ENCODE measurements around the gene MLLT6. TPM values are rescaled to one million over a fixed set of nuclear protein-coding genes. Genes with fewer than 3 reads are reported as not detected.

Gene MLLT6
- total RNA-seq, 2 experiments from 2014 or later, result 333 to 343 TPM

DNA sequence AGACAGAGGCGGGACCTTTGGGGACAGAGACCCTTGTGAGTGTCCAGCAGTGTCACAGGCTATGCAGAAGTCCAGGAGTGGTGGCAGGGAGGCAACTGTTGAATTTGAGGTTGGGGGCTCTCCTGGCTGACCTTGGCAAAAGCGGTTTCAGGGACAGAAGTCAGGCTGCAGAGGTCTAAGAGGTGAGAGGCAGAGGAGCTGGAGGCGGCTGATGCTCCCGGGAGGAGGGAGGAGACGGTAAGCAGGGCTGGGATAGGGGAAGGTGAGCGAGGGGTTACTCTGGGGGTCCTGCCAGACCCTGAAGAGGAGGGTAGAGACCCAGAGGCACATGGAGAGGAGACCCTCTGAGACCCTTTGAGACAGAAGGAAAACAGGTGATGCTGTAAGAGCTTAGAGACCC lies 35.6 kb upstream of the MLLT6 start:
- POLR2A ChIA-PET, result interaction anchor here (1.7 kb wide), 1 partner anchor 112 kb away, joined by 3 read pairs; no protein-coding TSS in a partner anchor
- H3K36me3 Mint-ChIP-seq, result peaks cover 2% of the 10 kb centered on the region
- DNase-seq, result no peak
- no peak overlapping the region for H3K27ac Mint-ChIP-seq
- H3K9me3 Mint-ChIP-seq, result no peaks in the 10 kb centered on the region
- no peak overlapping the region for H3K4me3 Mint-ChIP-seq
- H3K4me1 Mint-ChIP-seq, result peaks cover 13% of the 10 kb centered on the region
- no peak for ATAC-seq (ENCODE audit: low read depth)
- H3K27me3 Mint-ChIP-seq, result peaks cover 50% of the 10 kb centered on the region

DNA sequence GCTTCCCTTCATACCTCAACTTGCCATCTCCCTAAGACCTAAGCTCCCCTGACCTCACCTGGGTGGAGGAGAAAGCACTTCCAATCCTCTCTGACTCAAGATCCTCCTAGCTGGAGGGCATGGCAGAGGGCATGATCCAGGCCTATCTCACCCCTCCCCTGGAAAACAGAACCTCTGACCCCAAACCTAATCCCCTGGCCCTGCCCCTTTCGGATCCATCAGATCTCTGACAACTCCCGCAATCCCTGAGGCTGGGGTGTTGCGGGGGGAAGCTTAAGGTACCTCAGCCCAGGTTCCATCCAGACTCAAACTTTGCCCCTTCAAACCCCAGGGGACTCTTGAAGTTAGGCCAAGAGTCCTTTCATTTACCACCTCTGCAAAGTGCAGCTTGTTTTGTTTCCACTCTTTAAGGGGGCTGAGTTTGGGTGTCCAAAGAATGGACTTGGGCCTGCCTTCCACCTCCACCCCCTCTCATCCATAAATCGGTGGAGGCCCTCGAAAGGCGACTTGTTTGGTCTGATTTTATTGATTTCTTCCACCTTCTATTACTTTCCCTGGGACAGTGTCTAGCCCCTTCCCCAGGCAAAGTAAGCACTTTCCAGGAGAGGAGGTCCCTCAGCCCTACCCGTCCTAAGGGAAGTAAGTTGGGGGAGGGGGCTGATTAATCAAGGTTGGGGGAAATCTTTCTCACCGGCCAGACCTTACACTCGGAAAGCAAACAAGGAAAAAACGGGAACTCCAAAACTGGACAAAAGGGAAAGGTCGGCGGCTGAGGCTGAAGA lies 32.9 kb upstream of the MLLT6 start:
- H3K27ac Mint-ChIP-seq, result no peak overlapping the region
- peak overlapping the region; percentile 31 for H3K4me3 Mint-ChIP-seq
- peaks cover 29% of the 10 kb centered on the region for H3K4me1 Mint-ChIP-seq
- no peak for DNase-seq
- H3K27me3 Mint-ChIP-seq, result peaks cover 48% of the 10 kb centered on the region
- ATAC-seq (ENCODE audit: low read depth), result no peak
- H3K9me3 Mint-ChIP-seq, result no peaks in the 10 kb centered on the region
- POLR2A ChIA-PET, result no interaction called here
- H3K36me3 Mint-ChIP-seq, result peaks cover 2% of the 10 kb centered on the region

DNA sequence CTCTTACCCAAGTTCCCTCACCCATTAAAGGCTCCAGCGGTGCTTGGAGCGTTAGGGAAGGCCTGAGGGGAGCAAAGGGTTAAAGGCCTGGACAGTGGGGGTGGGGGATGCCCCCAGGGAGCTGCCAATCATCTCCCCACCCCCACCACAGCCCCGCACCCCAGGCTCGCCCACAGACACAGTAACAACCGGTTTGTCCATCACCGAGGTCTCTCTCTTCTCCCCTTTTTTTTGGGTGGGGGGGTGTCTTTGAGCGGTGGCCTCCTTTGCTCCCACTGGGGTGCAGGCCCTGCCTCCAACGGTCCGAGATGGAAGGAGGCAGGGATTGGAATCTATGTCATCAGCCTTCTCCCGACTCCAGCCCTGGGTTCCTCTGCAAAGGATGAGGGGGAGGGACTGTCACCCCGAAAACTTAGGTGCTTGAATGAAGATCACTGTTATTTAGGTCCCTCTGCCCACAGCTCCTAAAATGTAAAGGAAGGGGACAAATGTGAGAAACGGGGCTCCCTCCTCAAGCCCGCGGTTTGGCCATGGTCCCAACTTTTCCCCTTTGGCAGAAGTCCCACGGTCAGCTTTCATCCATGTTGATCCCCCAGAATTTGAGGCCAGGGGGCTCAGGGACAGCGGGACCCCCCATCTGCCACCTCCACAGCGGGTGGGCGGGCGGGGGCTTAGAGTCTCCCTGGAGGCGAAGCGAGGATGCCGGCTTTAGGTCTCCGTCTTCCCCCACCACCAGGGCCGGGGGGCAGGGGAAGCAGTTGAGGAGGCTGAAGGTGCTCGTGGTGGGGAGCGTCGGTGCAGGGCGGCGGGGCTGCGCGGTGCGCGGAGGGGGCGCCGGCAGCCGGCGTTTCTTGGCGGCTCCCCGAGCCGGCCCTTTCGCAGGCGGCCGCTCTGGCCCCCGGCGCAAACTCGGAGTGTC lies 32.0 kb upstream of the MLLT6 start:
- DNase-seq, result no peak
- POLR2A ChIA-PET, result interaction anchor here (1.0 kb wide), 1 partner anchor 55 kb away, joined by 3 read pairs; no protein-coding TSS in a partner anchor
- no peak overlapping the region for H3K27ac Mint-ChIP-seq
- H3K4me1 Mint-ChIP-seq, result peaks cover 31% of the 10 kb centered on the region
- ATAC-seq (ENCODE audit: low read depth), result no peak
- H3K4me3 Mint-ChIP-seq, result peak overlapping the region; percentile 61
- H3K27me3 Mint-ChIP-seq, result peaks cover 43% of the 10 kb centered on the region
- peaks cover 2% of the 10 kb centered on the region for H3K36me3 Mint-ChIP-seq
- H3K9me3 Mint-ChIP-seq, result no peaks in the 10 kb centered on the region

DNA sequence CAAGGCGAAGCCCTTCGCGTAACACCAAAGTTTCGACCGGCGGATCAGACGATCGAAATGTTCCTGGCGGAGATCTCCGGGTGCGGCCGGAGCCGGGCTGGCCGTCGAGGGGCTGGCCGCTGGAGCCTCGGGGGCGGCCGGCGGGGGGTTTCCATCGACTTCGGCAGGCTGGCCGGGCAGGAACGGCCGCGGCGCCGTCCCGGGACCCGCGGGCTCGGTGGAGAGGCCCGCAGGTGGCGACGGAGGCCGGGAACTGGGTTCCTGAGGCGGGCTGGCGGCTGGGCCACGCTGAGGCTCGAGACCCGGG lies 31.4 kb upstream of the MLLT6 start:
- DNase-seq, result no peak
- no peaks in the 10 kb centered on the region for H3K9me3 Mint-ChIP-seq
- no peak overlapping the region for H3K27ac Mint-ChIP-seq
- peaks cover 31% of the 10 kb centered on the region for H3K4me1 Mint-ChIP-seq
- H3K36me3 Mint-ChIP-seq, result peaks cover 2% of the 10 kb centered on the region
- H3K27me3 Mint-ChIP-seq, result peaks cover 37% of the 10 kb centered on the region
- H3K4me3 Mint-ChIP-seq, result no peak overlapping the region
- POLR2A ChIA-PET, result interaction anchor here (1.0 kb wide), 1 partner anchor 55 kb away, joined by 3 read pairs; no protein-coding TSS in a partner anchor
- ATAC-seq (ENCODE audit: low read depth), result no peak

DNA sequence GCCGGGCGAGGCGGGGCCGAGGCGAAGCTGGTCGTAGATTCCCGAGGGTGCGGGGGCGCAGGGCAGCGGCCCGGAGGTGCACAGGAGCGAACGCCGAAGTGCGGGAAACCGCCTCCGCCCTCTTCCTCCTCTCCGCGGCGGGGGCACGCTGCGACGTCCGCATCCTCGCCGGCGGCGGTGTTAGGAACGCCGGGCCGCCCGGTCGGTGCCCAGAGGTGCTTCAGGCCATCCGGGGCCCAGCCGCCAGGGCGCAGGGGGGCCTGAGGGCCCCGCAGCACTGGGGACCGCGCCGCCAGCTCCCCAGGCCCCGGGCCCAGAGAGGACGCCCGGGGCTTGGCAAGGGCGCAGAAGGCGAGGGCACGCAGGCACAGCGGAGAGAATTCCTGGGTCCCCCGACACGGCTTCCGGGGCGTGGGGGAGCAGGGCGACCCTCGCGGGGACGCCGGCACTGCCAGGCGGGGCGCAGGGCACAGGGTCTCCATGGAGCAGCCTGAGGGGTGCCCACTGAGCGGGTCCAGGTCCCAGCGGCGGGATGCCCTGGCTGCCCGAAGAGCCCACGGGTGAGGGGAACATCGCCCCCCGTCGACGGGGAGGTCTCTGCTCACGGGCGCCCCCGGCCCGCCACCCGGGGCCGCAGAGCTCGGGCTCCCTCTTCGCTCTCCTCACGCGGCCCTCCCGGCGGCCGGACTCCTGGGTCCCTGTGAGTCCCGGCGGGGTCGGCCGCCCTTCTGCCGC lies 30.9 kb upstream of the MLLT6 start:
- DNase-seq, result peak; percentile 71
- H3K4me1 Mint-ChIP-seq, result peaks cover 31% of the 10 kb centered on the region
- peak; percentile 21 for ATAC-seq (ENCODE audit: low read depth)

DNA sequence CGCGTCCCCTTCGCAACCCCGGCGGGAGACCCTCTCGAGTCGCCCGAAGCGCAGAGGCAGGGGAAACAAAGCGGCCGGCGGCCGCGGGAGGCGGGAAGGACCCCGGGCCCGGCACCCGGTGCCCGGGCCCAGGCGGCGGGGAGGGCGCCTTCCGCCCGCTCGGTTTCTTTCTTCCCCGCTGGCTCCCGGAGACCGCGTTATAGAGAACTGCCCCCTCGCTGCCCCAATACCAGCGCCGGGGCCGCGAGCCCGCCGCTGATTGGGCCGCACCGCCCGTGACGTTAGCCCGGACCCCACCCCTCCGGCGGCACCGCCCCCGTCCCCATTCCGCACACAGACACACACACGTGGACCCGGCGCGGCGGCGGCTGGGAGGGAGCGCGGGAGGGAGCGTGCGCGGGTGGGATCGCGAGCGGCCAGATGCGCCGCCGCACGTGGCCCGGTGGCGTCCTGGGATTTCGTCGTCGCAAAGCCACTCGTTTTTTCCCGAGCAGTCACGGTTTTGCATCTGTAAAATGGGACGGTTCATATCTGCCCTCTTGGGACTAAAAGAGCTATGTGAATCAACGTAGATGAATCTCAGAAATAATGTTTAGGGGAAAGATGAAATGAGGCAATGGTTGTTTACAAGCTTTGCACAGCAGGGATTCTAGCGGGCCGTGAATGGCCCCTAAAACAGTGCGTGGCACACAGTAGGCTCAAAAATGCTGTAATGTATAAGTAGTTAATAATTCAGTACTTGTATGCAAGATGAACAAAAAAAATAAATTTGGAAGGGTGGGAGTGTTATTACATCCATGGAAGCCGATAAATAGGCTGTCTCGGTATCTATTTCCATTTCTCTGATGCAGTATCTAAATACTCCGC lies 30.1 kb upstream of the MLLT6 start, which contains the start of gene EPOP:
Gene EPOP, minus strand, starts transcription at position 209 of the 867 bp plus-strand sequence. CDS start 462 bp downstream, outside the sequence.
- H3K9me3 Mint-ChIP-seq, result no peaks in the 10 kb centered on the region
- DNase-seq (peak; percentile 92), ATAC-seq (ENCODE audit: low read depth) (peak; percentile 88)
- H3K27ac Mint-ChIP-seq, result peak within 1 kb of the TSS; percentile 33
- H3K4me3 Mint-ChIP-seq, result peak within 1 kb of the TSS; percentile 68
- POLR2A ChIA-PET, result interaction anchor here (0.5 to 4.8 kb wide), 10 partner anchors 13 to 116 kb away, joined by 3 to 44 read pairs (median 6); partner anchors contain the start of genes CISD3, MLLT6 and PSMB3
- peaks cover 24% of the 10 kb centered on the region for H3K27me3 Mint-ChIP-seq
- peaks cover 31% of the 10 kb centered on the region for H3K4me1 Mint-ChIP-seq
- H3K36me3 Mint-ChIP-seq, result peaks cover 2% of the 10 kb centered on the region

More for the DNA sequence above, 30.9 kb upstream of the MLLT6 start:
- POLR2A ChIA-PET, result interaction anchor here (1.0 to 1.5 kb wide), 3 partner anchors 27 to 115 kb away, joined by 3 to 7 read pairs (median 4); no protein-coding TSS in a partner anchor
- Mint-ChIP-seq H3K36me3 (peaks cover 2% of the 10 kb centered on the region), H3K4me3 (peak overlapping the region; percentile 39), H3K27ac (no peak overlapping the region), H3K9me3 (no peaks in the 10 kb centered on the region), H3K27me3 (peaks cover 32% of the 10 kb centered on the region)

DNA sequence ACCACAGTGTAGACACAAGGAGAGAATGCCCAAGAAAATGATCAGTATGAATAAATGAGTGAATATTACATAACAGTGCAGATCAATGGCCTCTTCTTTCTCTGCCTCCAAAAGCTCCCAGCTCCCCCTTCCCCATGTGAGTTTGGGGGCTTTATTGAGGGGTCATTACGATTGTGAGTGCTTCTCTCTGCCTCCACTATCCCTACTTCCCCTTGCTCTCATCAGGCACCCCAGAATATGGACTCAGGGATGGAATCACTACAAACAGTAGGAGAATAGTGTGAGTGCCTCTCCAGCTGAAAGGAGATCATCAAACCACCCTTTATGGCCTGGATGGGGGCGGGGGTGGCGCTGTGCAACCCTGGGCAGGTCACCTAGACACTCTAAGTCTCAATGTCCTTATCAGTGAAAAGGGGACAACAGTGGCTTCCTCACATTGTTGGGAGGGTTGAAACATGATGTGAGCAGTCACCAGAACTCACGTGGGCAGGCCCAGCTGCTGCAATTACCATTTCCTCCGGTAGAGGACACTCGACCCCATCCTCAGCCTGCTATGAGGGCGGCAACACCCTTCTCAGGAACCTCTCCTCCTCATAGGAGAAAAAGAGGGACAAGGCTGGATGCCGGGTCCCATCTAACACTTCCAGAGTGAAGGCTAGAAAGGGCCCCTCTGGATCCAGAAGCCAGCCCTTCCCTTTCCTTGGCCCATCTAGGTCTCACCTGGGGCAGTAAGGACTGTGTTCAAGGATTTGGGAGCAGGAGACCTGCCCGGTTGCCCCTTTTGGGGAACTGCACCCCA lies 28.2 kb upstream of the MLLT6 start:
- H3K4me1 Mint-ChIP-seq, result peaks cover 27% of the 10 kb centered on the region
- POLR2A ChIA-PET, result interaction anchor here (1.1 to 4.8 kb wide), 7 partner anchors 25 to 59 kb away, joined by 3 to 44 read pairs (median 12); partner anchors contain the start of genes CISD3 and MLLT6
- no peaks in the 10 kb centered on the region for H3K9me3 Mint-ChIP-seq
- DNase-seq, result peak; percentile 84
- no peak overlapping the region for H3K4me3 Mint-ChIP-seq
- no peaks in the 10 kb centered on the region for H3K36me3 Mint-ChIP-seq
- H3K27ac Mint-ChIP-seq, result peak overlapping the region; percentile 58
- H3K27me3 Mint-ChIP-seq, result peaks cover 8% of the 10 kb centered on the region
- ATAC-seq (ENCODE audit: low read depth), result peak; percentile 38

DNA sequence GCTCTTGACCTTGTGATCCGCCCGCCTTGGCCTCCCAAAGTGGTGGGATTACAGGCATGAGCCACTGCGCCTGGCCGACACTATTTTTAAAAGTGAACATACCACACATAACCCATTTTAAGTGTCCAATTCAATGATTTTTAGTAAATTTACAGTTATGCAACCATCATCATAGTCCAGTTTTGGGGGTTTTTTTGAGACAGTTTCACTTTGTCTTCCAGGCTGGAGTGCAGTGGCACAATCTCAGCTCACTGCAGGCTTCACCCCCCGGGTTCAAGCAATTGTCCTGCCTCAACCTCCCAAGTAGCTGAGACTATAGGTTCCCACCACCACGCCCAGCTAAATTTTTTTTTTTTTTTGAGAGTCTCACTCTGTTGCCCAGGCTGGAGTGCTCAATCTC lies 27.3 kb upstream of the MLLT6 start:
- no peak overlapping the region for H3K27ac Mint-ChIP-seq
- no peaks in the 10 kb centered on the region for H3K36me3 Mint-ChIP-seq
- peaks cover 2% of the 10 kb centered on the region for H3K27me3 Mint-ChIP-seq
- no peak overlapping the region for H3K4me3 Mint-ChIP-seq
- ATAC-seq (ENCODE audit: low read depth) (no peak), DNase-seq (no peak)
- POLR2A ChIA-PET, result interaction anchor here (0.6 to 4.8 kb wide), 7 partner anchors 19 to 58 kb away, joined by 3 to 44 read pairs (median 10); partner anchors contain the start of gene MLLT6
- H3K4me1 Mint-ChIP-seq, result peaks cover 21% of the 10 kb centered on the region
- H3K9me3 Mint-ChIP-seq, result no peaks in the 10 kb centered on the region

DNA sequence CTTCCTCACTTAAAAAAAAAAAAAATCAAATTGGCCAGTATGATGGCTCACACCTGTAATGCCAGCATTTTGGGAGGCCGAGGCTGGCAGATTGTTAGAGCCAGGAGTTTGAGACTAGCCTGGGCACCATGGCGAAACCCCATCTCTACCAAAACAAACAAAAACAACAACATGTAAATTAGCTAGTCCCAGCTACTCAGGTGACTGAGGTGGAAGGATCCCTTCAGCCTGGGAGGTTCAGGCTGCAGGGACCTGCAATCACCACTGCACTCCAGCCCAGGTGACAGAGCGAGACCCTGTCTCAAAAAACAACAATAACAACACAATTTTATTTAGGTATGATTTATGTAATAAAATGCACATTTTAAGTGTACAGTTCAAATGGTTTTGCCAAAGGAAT lies 24.0 kb upstream of the MLLT6 start:
- no peaks in the 10 kb centered on the region for H3K36me3 Mint-ChIP-seq
- POLR2A ChIA-PET, result interaction anchor here (0.5 kb wide), 1 partner anchor 295 kb away, joined by 3 read pairs; no protein-coding TSS in a partner anchor
- DNase-seq, result no peak
- peaks cover 7% of the 10 kb centered on the region for H3K27me3 Mint-ChIP-seq
- no peak overlapping the region for H3K27ac Mint-ChIP-seq
- ATAC-seq (ENCODE audit: low read depth), result no peak
- H3K9me3 Mint-ChIP-seq, result no peaks in the 10 kb centered on the region
- H3K4me1 Mint-ChIP-seq, result peaks cover 12% of the 10 kb centered on the region
- no peak overlapping the region for H3K4me3 Mint-ChIP-seq

DNA sequence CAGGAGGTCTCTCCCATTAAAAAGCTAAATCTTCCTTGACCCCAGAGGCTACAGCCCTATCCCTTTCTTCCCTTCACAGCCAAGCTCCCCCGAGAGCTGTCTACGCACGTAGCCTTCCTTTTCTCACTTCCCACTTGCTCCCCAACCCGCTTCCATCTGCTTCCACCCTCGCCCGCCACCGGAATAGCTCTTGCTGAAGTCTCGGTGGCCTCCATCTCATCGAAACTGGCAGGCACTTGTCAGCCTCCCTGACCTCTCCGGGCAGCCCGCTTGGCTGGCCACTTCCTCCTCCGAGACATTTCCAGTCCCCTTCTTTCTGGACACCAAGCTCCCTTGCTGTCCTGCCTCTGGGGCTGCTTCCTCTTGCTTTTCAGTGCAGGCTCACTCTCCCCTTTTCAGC lies 19.6 kb upstream of the MLLT6 start:
- Mint-ChIP-seq H3K36me3 (no peaks in the 10 kb centered on the region), H3K27ac (no peak overlapping the region), H3K4me1 (no peaks in the 10 kb centered on the region), H3K27me3 (peaks cover 9% of the 10 kb centered on the region), H3K9me3 (no peaks in the 10 kb centered on the region), H3K4me3 (no peak overlapping the region)
- DNase-seq, result no peak
- ATAC-seq (ENCODE audit: low read depth), result no peak
- POLR2A ChIA-PET, result no interaction called here

DNA sequence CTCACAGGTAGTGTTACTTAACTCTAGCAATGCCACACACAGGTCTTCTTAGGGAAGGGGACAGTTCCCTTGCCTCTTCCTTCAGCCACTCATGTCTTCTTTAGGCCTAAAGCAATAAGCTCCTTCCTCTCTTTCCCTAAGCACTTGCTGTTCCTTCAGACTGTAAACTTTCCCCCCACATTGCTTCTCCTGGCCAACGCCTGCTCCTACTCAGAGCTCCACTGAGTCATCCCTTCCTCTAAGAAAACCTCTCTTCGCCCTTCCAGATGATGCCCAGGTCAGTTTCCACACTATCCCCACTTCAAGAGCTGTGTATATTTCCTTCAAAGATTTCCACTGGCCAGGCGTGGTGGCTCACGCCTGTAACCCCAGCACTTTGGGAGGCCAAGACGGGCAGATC lies 17.8 kb upstream of the MLLT6 start:
- Mint-ChIP-seq H3K27ac (no peak overlapping the region), H3K4me3 (no peak overlapping the region), H3K27me3 (peaks cover 9% of the 10 kb centered on the region), H3K9me3 (no peaks in the 10 kb centered on the region), H3K36me3 (no peaks in the 10 kb centered on the region), H3K4me1 (no peaks in the 10 kb centered on the region)
- ATAC-seq (ENCODE audit: low read depth) (no peak), DNase-seq (no peak)
- POLR2A ChIA-PET, result interaction anchor here (0.7 kb wide), 1 partner anchor 12 kb away, joined by 3 read pairs; no protein-coding TSS in a partner anchor

Measured in activated naive CD8-positive, alpha-beta T cell treated with anti-CD3 and anti-CD28 coated beads, Interleukin-2, amount 10 ng/mL, durations not matched to agents 7 days and 5 days (primary cell).